Measurements from ENCODE around the gene SCRN1. TPM values are rescaled to one million over a fixed set of nuclear protein-coding genes. Genes with fewer than 3 reads are reported as not detected.
A peak's percentile ranks its signal among the peaks of the same experiment; 100 is the strongest.

SCRN1 gene
- total and polyA plus RNA-seq, 9 donors, result 23.0 to 46.1 (median 32.2) TPM

- no peaks in the 10 kb centered on the region for H3K9me3 ChIP-seq (replicated peaks; ENCODE audit: control insufficient read depth, low read depth, low read length)
- 17% methylated on average over 1 of the region's 5 CpGs for WGBS (ENCODE audit: insufficient coverage)
- peaks cover 12% of the 10 kb centered on the region for H3K4me1 ChIP-seq (ENCODE audit: control insufficient read depth, insufficient read depth, low read length)
- no peaks in the 10 kb centered on the region for H3K36me3 ChIP-seq (ENCODE audit: control insufficient read depth, insufficient read depth, low read length)
- H3K27ac ChIP-seq (ENCODE audit: low read length), result no peak overlapping the region
- no peak overlapping the region for H3K4me3 ChIP-seq (ENCODE audit: low read length)
- H3K27me3 ChIP-seq (ENCODE audit: control insufficient read depth, insufficient read depth, low read length), result no peaks in the 10 kb centered on the region
- peak; percentile 40 for DNase-seq
Measured at GRCh38 chr7:29871787-29872398, 117.7 kb downstream of the SCRN1 start.

Other genes with a start within 250 kb of the SCRN1 start
- gene WIPF3, start 183.3 kb downstream of the SCRN1 start, total RNA-seq, result 6.1 TPM
- gene WIPF3, start 183.3 kb downstream of the SCRN1 start, polyA plus RNA-seq (ENCODE audit: insufficient read depth in 1 of 8, insufficient read length in 8 of 8, low replicate concordance in 1 of 8), result 10 to 100 TPM; 11.1 to 30.7 (median 18.7) TPM
- 32.4 TPM for gene FKBP14, start 36.9 kb upstream of the SCRN1 start, total RNA-seq
- 10 to 100 TPM; 14.5 to 36.7 (median 23.1) TPM for gene FKBP14, start 36.9 kb upstream of the SCRN1 start, polyA plus RNA-seq (ENCODE audit: insufficient read depth in 1 of 8, insufficient read length in 8 of 8, low replicate concordance in 1 of 8)
- gene PLEKHA8, start 38.6 kb upstream of the SCRN1 start, total RNA-seq, result 12.0 TPM
- 10 to 100 TPM in 6 of 8 donors, 1 to 10 TPM in 2; 7.7 to 13.3 (median 10.7) TPM for gene PLEKHA8, start 38.6 kb upstream of the SCRN1 start, polyA plus RNA-seq (ENCODE audit: insufficient read depth in 1 of 8, insufficient read length in 8 of 8, low replicate concordance in 1 of 8)
- 65.8 TPM for gene MTURN, start 145.2 kb upstream of the SCRN1 start, total RNA-seq
- gene MTURN, start 145.2 kb upstream of the SCRN1 start, polyA plus RNA-seq (ENCODE audit: insufficient read depth in 1 of 8, insufficient read length in 8 of 8, low replicate concordance in 1 of 8), result 100 to 1,000 TPM in 1 of 8 donors, 10 to 100 TPM in 7; 66.1 to 105 (median 81.1) TPM